Nephron (organoid): Measurements from ENCODE around the gene NEO1.

ENCODE experiments used
- H3K27ac Mint-ChIP-seq, 3 experiments: 2 replicates each; pipeline ENCODE4 v1.8.0; 2020; ENCODE audit warnings: mixed read lengths in 3 of 3, mild to moderate bottlenecking in 2 of 3, moderate library complexity in 1 of 3
- H3K27me3 Mint-ChIP-seq: 2 replicates; pipeline ENCODE4 v1.8.0; 2021; ENCODE audit warnings: low read depth, mild to moderate bottlenecking, moderate library complexity, mixed read lengths
- H3K36me3 Mint-ChIP-seq: 2 replicates; pipeline ENCODE4 v1.8.0; 2020; ENCODE audit warnings: low read depth, mixed read lengths
- H3K4me1 Mint-ChIP-seq: 2 replicates; pipeline ENCODE4 v1.8.0; 2020; ENCODE audit warnings: mixed read lengths
- H3K4me3 Mint-ChIP-seq, 3 experiments: 2 replicates each; pipeline ENCODE4 v1.8.0; 2020; ENCODE audit warnings: mild to moderate bottlenecking in 3 of 3, mixed read lengths in 3 of 3, moderate library complexity in 2 of 3
- H3K9me3 Mint-ChIP-seq: 2 replicates; pipeline ENCODE4 v1.8.0; 2020; ENCODE audit warnings: mixed read lengths
- CTCF ChIP-seq, 3 experiments: fragments of 200-600 bp; sonication (generic); IDR thresholded peaks; one replicate each; pipeline ENCODE4 v1.5.0; 2021; ENCODE audit warnings: antibody characterized with exemption in 3 of 3; ENCODE audit not compliant: unreplicated experiment in 3 of 3

NEO1 gene

GRCh38 chr15:73034221-73034620 lies 18.0 kb upstream of the NEO1 start:
- no peak for TF ChIP-seq CTCF (IDR thresholded peaks at IDR 0.05; ENCODE audit: unreplicated experiment in 3 of 3)
- Mint-ChIP-seq H3K4me3 (no peak overlapping the region), H3K27me3 (no peaks in the 10 kb centered on the region), H3K36me3 (no peaks in the 10 kb centered on the region), H3K9me3 (no peaks in the 10 kb centered on the region), H3K4me1 (no peaks in the 10 kb centered on the region), H3K27ac (no peak overlapping the region)

GRCh38 chr15:73035221-73035620 lies 17.0 kb upstream of the NEO1 start:
- no peaks in the 10 kb centered on the region for H3K27me3 Mint-ChIP-seq
- H3K4me3 Mint-ChIP-seq = no peak overlapping the region
- H3K9me3 Mint-ChIP-seq = no peaks in the 10 kb centered on the region
- H3K27ac Mint-ChIP-seq = no peak overlapping the region
- H3K4me1 Mint-ChIP-seq = no peaks in the 10 kb centered on the region
- H3K36me3 Mint-ChIP-seq = no peaks in the 10 kb centered on the region
- no peak for TF ChIP-seq CTCF (IDR thresholded peaks at IDR 0.05; ENCODE audit: unreplicated experiment in 3 of 3)

- H3K4me3 Mint-ChIP-seq = no peak overlapping the region
- no peaks in the 10 kb centered on the region for H3K27me3 Mint-ChIP-seq
- no peak for TF ChIP-seq CTCF (IDR thresholded peaks at IDR 0.05; ENCODE audit: unreplicated experiment in 3 of 3)
These were observed 14.0 kb upstream of the NEO1 start for GRCh38 chr15:73038220-73038619.

GRCh38 chr15:73046073-73046472 lies 6.2 kb upstream of the NEO1 start:
- H3K4me1 Mint-ChIP-seq = peaks cover 9% of the 10 kb centered on the region
- no peak overlapping the region for H3K4me3 Mint-ChIP-seq
- no peaks in the 10 kb centered on the region for H3K36me3 Mint-ChIP-seq
- no peak for TF ChIP-seq CTCF (IDR thresholded peaks at IDR 0.05; ENCODE audit: unreplicated experiment in 3 of 3)
- no peak overlapping the region for H3K27ac Mint-ChIP-seq
- no peaks in the 10 kb centered on the region for H3K27me3 Mint-ChIP-seq
- no peaks in the 10 kb centered on the region for H3K9me3 Mint-ChIP-seq

More at GRCh38 chr15:73038220-73038619, 14.0 kb upstream of the NEO1 start:
- Mint-ChIP-seq H3K27ac (no peak overlapping the region), H3K4me1 (no peaks in the 10 kb centered on the region), H3K9me3 (no peaks in the 10 kb centered on the region), H3K36me3 (no peaks in the 10 kb centered on the region)

GRCh38 chr15:73047882-73048281 lies 4.4 kb upstream of the NEO1 start:
- TF ChIP-seq CTCF (IDR thresholded peaks at IDR 0.05; ENCODE audit: unreplicated experiment in 3 of 3) = no peak
- H3K9me3 Mint-ChIP-seq = no peaks in the 10 kb centered on the region
- H3K27ac Mint-ChIP-seq = no peak overlapping the region
- no peaks in the 10 kb centered on the region for H3K27me3 Mint-ChIP-seq
- H3K4me1 Mint-ChIP-seq = peaks cover 11% of the 10 kb centered on the region
- H3K36me3 Mint-ChIP-seq = no peaks in the 10 kb centered on the region
- no peak overlapping the region for H3K4me3 Mint-ChIP-seq

- no peaks in the 10 kb centered on the region for H3K9me3 Mint-ChIP-seq
- H3K4me3 Mint-ChIP-seq = no peak overlapping the region
These were observed 3.5 kb upstream of the NEO1 start for GRCh38 chr15:73048624-73049295.

More at GRCh38 chr15:73048624-73049295, 3.5 kb upstream of the NEO1 start:
- H3K4me1 Mint-ChIP-seq = peaks cover 17% of the 10 kb centered on the region
- no peaks in the 10 kb centered on the region for H3K36me3 Mint-ChIP-seq
- TF ChIP-seq CTCF (IDR thresholded peaks at IDR 0.05; ENCODE audit: unreplicated experiment in 3 of 3) = no peak
- H3K27me3 Mint-ChIP-seq = no peaks in the 10 kb centered on the region
- no peak overlapping the region for H3K27ac Mint-ChIP-seq
